Activated CD4-positive, alpha-beta T cell treated with anti-CD3 and anti-CD28 coated beads for 48 hours (primary cell): Measurements from ENCODE around the gene ANO10.
"Not testable (repeated sequence)": the region's sequence is repeated elsewhere in the genome, so short reads cannot be mapped to it uniquely, and the experiment has no call there.

Experiments
- DNase-seq: peaks from one replicate; pipeline ENCODE4 v3.0.0-alpha.2; 2020

Gene ANO10

GRCh38 chr3:43627360-43627759 is 5.5 kb upstream of the ANO10 start:
- DNase-seq = no peak

- no peak for DNase-seq
These were observed 3.0 kb upstream of the ANO10 start for GRCh38 chr3:43624619-43625305.

- DNase-seq = no peak
These were observed 768 bp downstream of the ANO10 start for GRCh38 chr3:43620831-43621655.

- no peak for DNase-seq
These were observed 2.2 kb downstream of the ANO10 start for GRCh38 chr3:43619588-43619987.

GRCh38 chr3:43618142-43618541 is 3.7 kb downstream of the ANO10 start:
- DNase-seq = no peak

GRCh38 chr3:43616034-43616433 is 5.8 kb downstream of the ANO10 start:
- DNase-seq = no peak

- DNase-seq = no peak
These were observed 6.7 kb downstream of the ANO10 start for GRCh38 chr3:43615133-43615532.

GRCh38 chr3:43613976-43614375 is 7.8 kb downstream of the ANO10 start:
- DNase-seq = no peak

- no peak for DNase-seq
These were observed 9.4 kb downstream of the ANO10 start for GRCh38 chr3:43612419-43612818.

GRCh38 chr3:43609406-43609805 is 12.4 kb downstream of the ANO10 start:
- no peak for DNase-seq

GRCh38 chr3:43608751-43609150 is 13.1 kb downstream of the ANO10 start:
- no peak for DNase-seq

GRCh38 chr3:43606284-43606683 is 15.5 kb downstream of the ANO10 start:
- DNase-seq = no peak

GRCh38 chr3:43599959-43600358 is 21.9 kb downstream of the ANO10 start:
- DNase-seq = not testable (repeated sequence)

GRCh38 chr3:43597961-43598360 is 23.9 kb downstream of the ANO10 start:
- no peak for DNase-seq

- not testable (repeated sequence) for DNase-seq
These were observed 25.6 kb downstream of the ANO10 start for GRCh38 chr3:43596178-43596577.

- DNase-seq = not testable (repeated sequence)
These were observed 26.5 kb downstream of the ANO10 start for GRCh38 chr3:43595280-43595679.

GRCh38 chr3:43593588-43593987 is 28.2 kb downstream of the ANO10 start:
- not testable (repeated sequence) for DNase-seq

- DNase-seq = not testable (repeated sequence)
These were observed 29.9 kb downstream of the ANO10 start for GRCh38 chr3:43591866-43592265.

- DNase-seq = no peak
These were observed 34.5 kb downstream of the ANO10 start for GRCh38 chr3:43587303-43587702.

- DNase-seq = no peak
These were observed 37.6 kb downstream of the ANO10 start for GRCh38 chr3:43584043-43584826.

- peak; percentile 22 for DNase-seq
These were observed 38.3 kb downstream of the ANO10 start for GRCh38 chr3:43583481-43583880.

- DNase-seq = no peak
These were observed 38.9 kb downstream of the ANO10 start for GRCh38 chr3:43582866-43583265.

GRCh38 chr3:43581343-43581742 is 40.5 kb downstream of the ANO10 start:
- no peak for DNase-seq

GRCh38 chr3:43580181-43580580 is 41.6 kb downstream of the ANO10 start:
- DNase-seq = no peak
